ENCODE data around the gene SLC25A48.

SLC25A48 gene, protein sequence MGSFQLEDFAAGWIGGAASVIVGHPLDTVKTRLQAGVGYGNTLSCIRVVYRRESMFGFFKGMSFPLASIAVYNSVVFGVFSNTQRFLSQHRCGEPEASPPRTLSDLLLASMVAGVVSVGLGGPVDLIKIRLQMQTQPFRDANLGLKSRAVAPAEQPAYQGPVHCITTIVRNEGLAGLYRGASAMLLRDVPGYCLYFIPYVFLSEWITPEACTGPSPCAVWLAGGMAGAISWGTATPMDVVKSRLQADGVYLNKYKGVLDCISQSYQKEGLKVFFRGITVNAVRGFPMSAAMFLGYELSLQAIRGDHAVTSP

DNA sequence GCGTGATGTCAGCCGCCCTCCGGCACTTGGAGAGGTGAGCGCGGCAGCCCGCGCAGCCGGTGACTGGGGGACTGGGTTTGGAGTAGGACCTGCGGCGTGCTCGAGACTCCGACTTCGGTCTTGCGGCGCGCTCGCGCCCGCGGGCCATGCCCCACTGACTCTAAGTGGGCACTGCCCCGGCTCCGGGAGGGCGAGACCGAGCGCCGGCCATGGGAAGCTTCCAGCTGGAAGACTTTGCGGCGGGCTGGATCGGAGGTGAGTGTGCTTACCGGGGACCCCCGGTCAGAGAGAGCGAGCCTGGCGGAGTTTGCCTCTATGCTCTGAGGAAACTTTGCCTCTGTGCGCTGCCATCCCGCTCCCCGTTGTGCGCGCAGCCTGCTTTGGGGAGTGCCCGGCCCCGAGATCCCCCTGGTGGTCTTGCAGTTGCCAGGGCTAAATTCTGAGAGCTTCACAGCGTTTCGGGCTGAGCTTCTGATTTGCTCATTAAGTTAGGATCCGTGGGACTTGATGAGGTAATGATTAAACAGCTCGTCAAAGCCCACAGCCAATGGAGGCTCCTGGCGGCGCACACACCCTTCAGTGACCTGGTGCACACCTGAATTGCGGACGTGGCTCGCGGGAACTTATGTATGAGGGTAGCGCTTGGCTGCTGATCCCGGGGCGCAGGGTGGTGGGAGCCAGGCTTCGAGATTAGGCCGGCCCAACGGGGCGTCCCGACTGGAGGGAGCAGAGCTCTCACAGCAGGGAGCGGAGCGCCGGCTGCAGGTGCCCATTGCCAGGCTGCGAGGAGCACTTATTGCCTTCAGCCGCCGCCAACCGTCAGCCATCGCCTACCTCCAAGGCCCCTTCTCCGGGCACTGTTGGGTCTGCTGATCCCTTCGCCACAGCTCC, at the start of gene SLC25A48:
Gene SLC25A48 (plus strand): TSS at position 25 of the 891 bp plus-strand sequence. CDS start 185 bp downstream, at position 210.
- no peak for DNase-seq

DNA sequence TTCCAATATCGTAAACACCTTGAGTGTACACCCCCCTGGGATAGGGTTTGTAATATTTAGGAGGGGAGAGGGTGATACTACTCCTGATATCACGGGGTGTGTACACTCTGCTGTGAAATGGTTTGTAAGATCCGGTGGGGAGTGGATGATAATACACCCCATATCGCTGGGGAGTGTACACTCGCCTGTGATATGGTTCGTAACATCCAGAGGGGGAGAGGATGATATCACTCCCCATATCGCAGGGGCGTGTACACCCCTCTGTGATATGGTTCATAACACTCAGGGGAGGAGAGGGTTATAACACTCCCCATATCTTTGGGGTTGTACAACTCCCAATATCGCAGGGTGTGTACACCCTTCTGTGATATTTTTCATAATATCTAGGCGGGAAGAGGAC, 33.8 kb upstream of the SLC25A48 start:
- DNase-seq: no peak

DNA sequence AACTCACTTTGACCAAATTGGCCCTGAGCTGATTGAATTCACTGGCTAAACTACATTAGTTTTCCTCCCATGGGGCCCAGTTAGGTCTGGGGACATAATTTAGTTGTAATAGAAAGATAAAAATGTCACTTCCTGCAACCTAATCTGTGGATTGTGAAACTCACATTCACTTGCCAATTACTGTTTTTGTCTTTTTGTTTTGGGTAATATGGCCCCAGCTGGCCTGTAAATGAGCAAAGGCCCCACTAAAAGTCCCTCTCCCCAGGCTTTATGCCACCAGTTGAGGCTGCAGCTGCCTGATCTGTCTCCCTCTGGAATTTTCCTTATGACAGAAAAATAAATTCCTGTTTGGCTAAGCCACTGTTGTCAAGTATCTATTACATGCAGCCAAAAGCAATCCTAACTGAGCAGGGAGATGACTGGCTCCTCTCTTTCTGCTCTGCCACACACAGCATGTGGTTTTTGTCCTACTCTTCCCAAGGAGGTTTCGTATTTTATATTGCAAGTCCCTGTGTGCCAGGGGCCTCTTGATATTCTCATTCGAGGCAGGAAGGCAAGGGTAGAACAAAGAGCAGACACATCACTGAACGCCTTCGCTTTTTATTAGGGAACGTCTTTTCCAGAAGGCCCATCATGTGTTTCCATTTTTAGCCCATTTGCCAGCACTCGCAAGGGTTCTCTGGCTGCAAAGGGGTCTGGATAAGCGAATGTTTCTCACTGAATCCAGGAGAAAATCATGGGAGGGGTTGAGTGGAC, 24.1 kb upstream of the SLC25A48 start:
- no peak for DNase-seq

DNA sequence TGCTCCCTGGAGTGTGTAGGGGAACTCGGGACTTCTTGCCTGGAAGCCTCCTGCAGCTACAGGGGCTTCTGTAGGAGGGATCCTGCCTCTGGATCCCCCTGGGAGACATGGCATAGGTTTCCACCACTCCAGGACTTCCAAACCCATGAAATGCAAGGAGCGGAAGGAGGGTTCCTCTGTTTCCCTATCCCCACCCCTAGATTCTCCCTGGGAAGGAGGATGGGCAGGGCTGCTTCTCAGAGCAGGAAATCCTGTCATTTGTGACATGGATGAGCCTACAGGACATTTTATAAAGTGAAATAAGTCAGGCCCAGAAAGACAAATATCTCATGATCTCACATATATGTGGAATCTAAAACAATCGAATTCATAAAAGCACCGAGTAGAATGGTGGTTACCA, 23.5 kb upstream of the SLC25A48 start:
- no peak for DNase-seq

DNA sequence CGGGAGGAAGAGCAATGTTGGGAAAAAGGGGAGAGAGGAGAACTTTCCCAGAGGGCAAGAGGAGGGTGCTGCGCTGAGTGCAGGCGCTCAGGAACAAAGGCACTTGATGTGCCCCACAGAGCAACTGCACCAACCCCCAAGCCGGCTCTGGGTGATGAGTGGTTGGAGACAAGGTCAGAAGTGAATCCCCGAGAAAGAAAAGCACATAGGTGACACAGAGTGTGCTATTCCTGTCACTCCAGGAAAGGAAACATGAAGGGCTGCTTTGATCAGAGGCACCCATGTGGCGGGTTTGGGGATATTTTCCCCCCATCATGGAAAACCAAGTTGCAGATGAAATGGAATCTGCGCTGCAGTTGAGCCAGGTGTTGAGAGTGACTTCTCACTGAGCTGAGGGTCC, 20.7 kb upstream of the SLC25A48 start:
- DNase-seq: no peak

DNA sequence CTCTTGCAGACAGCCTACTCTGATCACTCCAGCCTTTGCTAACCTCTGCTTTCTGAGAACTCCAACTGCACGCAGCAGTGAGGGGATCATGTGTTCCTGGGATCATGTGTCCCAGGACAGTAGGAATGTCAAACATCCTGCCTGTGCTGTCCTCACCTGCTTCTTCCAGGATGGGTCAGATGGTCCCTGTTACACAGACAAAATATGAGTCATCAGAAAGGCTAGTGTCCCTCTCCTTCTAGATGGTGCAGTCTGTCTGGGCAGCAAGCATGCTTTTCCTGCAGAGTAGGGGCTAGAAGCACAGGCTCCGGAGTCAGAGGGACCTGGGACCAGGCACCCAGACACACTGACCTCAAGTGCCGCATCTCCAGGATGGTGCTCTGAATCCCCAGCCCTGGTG, 20.1 kb upstream of the SLC25A48 start:
- DNase-seq: no peak

DNA sequence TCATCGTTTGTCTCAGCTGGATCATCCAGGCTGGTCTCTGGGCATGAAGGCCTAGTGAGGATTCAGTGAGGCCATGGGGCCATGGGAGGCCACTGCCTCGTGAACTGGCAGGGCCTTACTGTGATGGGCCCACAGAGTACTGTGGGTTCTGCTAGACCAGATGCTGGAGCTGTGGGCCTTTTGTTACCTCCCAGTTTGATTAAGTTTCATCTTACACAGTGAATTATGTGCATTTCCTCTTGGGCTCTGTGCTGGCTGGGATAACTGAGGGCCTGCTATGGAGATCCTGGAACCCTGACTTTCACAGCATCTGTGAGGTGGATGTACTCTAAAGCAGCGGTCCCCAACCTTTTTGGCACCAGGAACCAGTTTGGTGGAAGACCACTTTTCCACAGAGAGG, 19.7 kb upstream of the SLC25A48 start:
- no peak for DNase-seq

DNA sequence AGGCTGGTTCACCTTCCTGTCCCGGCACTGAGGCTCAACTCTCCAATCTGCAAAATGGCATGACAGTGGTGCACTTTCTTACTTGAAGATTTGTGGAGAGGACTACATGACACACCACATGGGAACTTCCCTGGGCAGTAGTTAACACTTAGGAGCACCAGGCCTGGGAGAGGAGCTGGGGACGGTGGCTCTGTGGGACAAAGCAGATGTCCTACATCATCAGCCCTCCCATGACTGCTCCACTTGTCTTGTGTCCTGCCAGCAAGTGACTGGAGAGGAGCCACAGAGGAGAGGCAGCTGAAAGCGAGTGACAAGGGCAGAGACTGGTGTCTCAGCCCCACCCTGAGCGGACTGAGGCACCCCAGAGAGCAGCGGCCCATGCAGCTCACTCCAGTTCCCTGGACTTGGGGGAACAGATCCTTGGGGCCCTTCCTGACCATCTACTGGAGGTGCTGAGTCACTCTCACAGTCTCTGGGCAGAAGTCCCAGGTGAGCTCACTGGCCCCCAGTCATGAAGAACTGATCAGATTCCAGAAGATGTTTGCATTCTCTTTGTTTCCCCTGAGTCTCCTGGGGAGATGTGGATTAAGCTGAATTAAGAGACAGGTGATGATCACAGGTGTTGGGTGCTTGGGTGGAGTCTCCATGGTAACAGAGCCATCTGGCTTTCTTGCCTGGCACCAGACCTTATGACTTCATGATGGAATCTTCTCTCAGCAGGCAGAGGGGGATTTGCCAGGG, 13.2 kb upstream of the SLC25A48 start:
- no peak for DNase-seq

DNA sequence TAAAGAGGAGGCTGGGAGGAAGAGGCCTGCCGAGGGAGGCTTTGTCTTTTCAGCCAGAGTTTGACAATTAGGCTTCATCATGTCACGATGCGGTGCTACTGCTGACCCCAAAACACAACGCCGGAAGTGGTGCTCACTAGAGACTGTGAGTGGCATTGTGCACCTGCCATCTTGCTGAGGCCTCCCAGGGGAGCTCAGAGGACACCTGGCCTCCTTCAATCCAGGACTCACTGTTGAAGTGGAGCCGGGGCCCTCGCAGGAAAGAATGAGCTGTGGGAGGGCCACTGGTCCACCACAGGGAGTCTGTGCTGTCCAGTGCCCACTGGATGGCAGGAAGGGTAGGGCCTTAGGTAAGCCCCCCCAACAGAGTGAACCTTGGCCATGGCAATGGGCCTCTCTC, 12.7 kb upstream of the SLC25A48 start:
- DNase-seq: no peak

DNA sequence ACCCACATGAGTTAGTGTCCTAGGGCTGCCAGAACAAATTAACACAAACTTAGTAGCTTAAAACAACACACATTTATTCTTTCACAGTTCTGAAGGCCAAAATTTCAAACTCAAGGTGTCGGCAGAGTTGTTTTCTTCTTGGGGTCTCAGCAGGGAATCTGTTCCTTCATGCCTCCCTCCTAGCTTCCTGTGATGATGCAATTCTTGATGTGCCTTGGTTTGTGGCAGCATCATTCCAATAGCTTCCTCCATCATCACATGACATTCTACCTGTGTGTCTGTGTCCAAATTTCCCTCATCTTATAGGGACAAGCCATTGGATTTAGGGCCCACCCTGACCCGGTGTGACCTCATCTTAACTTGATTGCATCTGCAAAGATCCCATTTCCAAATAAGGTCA, 12.2 kb upstream of the SLC25A48 start:
- DNase-seq: no peak

DNA sequence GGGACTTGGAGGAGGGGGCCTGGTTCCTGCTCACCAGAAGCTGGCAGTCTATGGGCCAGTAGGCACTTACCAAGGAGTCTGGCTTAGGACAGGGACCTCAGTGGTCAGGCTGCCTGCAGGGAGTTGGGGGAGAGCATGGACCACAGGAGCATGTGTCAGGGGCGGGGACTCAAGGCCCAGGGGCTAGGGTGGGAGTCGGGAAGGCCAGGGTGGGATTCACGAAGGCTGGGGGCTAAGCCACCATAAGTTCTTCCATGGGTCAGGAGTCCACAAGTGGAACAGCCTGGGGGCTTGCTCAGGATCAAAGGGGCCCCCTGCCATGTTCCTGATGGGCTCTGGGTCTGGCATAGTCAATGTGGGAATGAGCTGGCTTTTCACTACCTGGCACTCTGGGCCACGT, 11.5 kb upstream of the SLC25A48 start:
- DNase-seq: no peak

DNA sequence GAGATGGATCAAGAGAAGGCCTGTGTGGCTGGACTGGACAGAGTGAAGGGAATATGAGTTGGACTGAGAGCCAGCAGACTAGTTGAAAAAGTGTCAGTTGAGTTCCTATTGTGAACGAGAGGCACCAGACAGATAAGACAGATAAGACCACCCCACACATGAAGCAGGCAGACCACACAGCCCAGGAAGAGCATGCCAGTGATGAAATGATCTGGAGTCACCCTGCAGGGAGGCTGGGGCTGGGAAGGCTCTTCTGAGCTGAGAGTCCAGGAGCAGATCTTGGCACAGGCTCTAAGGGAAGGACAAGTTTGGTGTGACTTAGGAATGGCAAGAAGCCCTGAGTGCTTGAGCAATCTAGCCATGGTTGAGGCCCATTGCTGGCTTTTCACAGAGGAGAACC, 10.6 kb upstream of the SLC25A48 start:
- DNase-seq: no peak

DNA sequence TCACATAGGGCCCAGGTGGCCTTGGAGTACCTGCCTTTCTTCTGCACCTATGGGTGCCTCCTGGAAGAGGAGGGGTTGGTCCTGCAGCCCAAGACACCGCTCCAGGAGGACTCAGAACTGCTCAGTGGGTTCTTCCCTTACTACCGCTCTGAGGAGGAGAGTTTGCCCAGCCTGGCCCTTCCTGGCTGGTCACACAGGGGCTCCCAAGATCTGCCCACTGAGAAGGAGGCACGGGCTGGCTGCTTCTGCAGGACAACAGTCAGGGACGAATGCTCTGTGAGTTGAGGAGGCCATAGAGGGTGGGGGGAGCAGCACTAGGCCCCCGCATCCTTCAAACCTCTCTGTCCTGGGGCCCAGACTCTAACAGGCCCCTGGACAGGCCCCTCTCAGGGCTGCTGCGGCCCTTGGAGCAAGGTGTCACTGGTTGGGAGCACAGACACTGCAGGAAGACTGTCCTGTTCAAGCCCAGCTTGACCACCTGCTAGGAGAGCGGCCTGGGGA, 9.9 kb upstream of the SLC25A48 start:
- no peak for DNase-seq

DNA sequence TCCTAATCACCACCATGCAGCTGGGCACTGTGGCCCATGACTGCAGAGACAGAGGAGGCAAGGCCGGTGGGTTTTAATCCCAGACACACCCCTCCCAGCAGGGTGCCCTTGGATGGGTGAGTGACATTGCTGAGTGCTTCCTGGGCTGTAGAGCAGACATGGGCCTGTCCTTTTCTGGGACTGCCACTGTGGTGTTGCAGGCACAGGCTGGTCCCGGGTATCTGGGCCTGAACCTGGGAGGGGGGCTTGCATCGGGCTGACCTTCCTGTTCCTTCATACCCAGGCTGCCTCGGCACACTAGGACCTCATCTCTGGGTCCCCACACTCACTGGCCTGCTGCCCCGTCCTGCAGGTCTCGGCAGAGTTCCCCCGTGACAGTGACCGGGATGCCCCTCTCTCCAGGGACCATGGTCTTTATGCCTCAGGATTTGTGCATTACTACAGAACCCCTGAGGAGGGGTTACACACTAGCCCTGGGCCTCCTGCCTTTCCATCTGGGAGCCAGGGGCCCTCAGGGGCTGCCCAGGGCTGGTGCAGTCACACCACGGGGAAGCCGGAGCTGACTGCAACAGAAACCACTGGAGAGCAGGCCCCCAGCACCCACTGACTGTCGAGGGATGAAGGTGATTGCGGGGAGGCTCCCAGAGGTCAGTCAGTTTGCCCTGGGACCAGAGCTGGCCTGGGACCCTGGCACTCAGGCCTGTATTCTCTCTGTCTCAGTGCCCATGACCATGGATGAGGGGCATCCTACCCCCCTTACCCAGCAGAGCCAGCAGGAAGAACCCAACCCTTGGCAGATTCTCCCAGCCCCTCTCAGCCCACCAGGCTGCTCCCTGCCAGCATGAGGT, 8.9 kb upstream of the SLC25A48 start:
- DNase-seq: no peak

DNA sequence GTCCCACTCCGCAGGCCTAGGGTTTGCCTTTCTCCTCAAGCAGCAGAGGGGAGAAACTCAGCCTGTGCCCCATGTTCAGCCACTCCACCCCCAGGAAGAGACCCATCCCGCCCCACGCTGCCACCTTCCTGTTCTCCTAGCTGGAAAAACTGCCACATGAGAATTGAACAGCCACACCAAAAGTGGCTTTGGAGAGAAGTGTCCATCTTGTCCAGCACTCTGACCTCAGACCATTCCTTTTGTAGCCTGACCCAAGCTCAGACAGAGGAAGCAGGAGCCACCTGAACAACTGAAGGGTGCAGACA, 8.3 kb upstream of the SLC25A48 start:
- no peak for DNase-seq

DNA sequence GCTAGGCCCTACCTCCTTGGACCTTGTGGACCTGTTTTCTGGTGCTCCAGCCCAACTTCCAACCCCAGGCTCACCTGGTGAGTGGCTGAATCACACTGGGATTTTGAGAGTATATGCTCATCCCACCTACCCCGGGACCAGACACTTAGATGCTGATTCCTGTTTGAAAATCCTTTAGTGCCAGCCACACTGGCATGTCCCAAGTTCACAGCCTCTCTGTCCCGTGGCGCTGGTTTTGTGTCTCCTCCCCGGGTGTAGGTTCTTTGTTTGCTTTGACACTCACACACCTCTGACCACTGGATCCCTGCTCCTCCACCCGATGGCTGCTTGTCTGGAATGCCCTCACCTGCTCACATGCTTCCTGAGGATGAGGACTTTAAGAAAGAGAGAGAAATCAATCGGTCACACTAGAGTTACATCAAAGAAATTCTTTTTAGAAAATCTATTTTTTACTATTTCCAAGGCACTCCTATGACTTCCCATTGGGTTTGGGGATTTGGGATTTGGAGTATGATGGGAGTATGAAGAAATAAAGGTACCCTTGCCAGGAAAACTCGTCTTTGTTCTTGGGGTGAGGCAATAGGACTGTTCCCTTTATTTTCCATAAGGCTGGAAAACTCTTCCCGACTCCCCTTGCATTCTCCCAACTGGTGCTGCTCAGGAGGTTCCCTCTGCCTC, 7.3 kb upstream of the SLC25A48 start:
- no peak for DNase-seq

DNA sequence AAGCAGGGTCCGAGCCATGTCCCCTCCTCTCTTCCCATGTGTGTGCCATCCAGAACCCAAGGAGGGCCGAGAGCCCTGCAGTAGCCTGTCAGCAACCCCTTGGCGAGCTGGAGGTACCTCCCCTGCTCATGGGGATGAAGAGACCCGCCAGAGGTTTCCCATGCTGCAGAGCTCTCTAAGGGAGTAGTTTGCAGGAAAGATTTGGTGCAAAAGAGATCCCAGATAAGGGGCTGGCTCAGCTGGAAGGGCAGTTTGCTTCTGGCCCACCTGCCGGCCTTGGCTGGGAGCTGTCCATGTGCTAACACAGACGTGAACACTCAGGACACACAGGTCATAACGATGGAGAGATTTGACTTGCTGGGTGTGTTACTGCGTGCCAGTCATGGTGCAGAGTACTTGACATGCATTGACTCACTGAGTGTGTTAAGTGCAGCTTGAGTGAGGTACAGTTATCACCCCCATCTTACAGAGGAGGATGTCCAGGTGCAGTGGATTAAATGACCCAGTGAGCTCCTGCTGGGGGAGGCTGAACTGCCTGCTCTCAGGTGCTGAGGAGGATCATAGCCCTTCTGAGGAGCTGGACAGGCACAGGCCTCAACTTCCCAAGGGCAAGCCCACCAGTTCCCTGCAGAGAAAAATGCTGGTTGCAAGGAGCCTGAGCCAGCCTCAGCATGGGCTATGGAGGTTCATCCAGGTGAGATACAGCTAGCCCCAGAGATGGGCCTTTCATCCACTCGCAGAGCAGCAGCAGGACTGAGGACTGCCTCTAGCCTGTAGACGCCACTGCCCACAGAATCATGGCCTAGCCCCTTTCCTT, 6.3 kb upstream of the SLC25A48 start:
- DNase-seq: no peak

DNA sequence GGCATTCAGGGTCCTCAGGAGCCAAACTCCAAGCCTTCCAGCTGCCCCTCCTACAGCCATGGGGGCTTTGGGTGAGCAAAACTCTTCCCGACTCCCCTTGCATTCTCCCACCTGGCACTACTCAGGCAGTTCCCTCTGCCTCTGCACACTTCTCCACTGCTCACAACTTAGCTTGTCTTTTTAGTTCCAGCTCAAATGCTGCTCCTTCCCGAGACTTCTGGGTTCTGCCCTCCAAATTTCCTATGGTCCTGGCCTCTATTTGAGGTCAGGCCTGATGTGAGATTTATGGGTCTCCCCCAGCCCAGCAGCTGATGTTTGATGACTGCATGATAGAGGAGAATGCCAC, 5.7 kb upstream of the SLC25A48 start:
- no peak for DNase-seq

DNA sequence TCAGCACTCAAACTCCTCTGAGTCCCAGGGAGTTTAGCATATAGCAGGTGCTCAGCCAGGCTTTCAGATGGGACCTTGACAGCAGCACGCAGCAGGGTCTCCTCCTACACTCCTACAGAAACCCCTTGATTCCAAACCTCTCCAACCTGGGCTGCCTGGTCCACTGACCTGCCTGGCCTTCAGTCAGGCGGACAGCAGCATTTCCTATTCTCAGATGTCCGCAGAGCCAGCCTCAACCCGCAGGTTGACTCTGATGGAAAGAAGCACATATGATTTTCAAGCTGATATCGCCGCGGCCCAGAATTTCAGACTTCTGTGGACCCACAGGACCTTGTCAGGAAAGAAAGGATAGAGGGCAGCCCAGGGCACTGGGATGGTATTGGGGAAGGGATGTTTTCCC, 5.3 kb upstream of the SLC25A48 start:
- no peak for DNase-seq

DNA sequence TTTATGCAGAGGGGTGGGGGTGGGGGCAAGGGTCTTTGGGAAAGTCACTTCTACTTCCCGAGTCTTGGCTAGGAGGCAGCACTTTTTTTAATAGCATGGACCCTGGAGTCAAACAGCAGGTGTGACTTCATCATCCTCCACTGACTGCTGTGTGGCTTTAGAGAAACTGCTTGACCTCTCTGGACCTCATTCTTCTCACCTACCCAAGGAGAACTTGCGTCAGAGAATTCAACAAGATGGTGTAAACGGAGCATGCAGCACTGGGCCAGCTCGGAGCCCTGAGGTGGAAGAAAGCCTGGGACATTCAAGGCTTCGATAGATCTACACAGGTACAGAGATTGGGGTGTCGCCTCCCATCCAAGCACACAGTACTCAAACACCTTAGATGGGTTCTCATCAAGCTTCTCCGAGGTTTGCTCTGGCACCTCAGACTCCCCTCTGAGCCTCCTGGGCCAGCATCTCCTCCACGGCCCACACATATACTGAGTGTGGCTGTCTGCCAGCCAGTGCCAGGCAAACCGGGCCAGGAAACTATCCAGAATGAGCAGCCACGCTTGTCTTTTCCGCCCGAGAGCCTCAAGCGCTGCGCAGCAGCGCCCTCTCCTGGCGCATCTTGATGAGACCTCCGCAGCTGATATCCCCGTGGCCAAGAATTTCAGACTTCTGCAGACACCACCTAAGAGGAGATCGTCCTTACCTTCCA, 4.6 kb upstream of the SLC25A48 start:
- DNase-seq: peak in 1 of 2 donors; percentile 3

All from CD4-positive, alpha-beta T cell treated with Interleukin-4 for 1 hour (primary cell).